ENCODE results near the gene ZFAND3. TPM values are rescaled to one million over a fixed set of nuclear protein-coding genes. Genes with fewer than 3 reads are reported as not detected.
"Not testable (repeated sequence)": the region's sequence is repeated elsewhere in the genome, so short reads cannot be mapped to it uniquely, and the experiment has no call there.

ZFAND3 gene
- total RNA-seq, 1 donor from 2014 or later, result 62.2 TPM

- DNase-seq (ENCODE audit: low read depth), result no peak
Observed at GRCh38 chr6:37865504-37865903, 46.0 kb downstream of the ZFAND3 start.

GRCh38 chr6:37866590-37867507 lies 47.3 kb downstream of the ZFAND3 start:
- no peak for DNase-seq (ENCODE audit: low read depth)

GRCh38 chr6:37867756-37868446 lies 48.4 kb downstream of the ZFAND3 start:
- no peak for DNase-seq (ENCODE audit: low read depth)

- peak; percentile 84 for DNase-seq (ENCODE audit: low read depth)
Observed at GRCh38 chr6:37868447-37868825, 48.9 kb downstream of the ZFAND3 start.

GRCh38 chr6:37871616-37872372 lies 52.3 kb downstream of the ZFAND3 start:
- DNase-seq (ENCODE audit: low read depth), result no peak

GRCh38 chr6:37872373-37872745 lies 52.8 kb downstream of the ZFAND3 start:
- DNase-seq (ENCODE audit: low read depth), result no peak

- no peak for DNase-seq (ENCODE audit: low read depth)
Observed at GRCh38 chr6:37874726-37875125, 55.2 kb downstream of the ZFAND3 start.

- no peak for DNase-seq (ENCODE audit: low read depth)
Observed at GRCh38 chr6:37875561-37876309, 56.2 kb downstream of the ZFAND3 start.

GRCh38 chr6:37876843-37877242 lies 57.3 kb downstream of the ZFAND3 start:
- DNase-seq (ENCODE audit: low read depth), result no peak

GRCh38 chr6:37877373-37878149 lies 58.0 kb downstream of the ZFAND3 start:
- no peak for DNase-seq (ENCODE audit: low read depth)

GRCh38 chr6:37878150-37878710 lies 58.7 kb downstream of the ZFAND3 start:
- DNase-seq (ENCODE audit: low read depth), result no peak

GRCh38 chr6:37880602-37881001 lies 61.1 kb downstream of the ZFAND3 start:
- not testable (repeated sequence) for DNase-seq (ENCODE audit: low read depth)

- no peak for DNase-seq (ENCODE audit: low read depth)
Observed at GRCh38 chr6:37882292-37882691, 62.8 kb downstream of the ZFAND3 start.

- DNase-seq (ENCODE audit: low read depth), result peak; percentile 87
Observed at GRCh38 chr6:37882724-37883413, 63.3 kb downstream of the ZFAND3 start.

- DNase-seq (ENCODE audit: low read depth), result no peak
Observed at GRCh38 chr6:37884548-37884947, 65.0 kb downstream of the ZFAND3 start.

- DNase-seq (ENCODE audit: low read depth), result no peak
Observed at GRCh38 chr6:37889051-37889450, 69.5 kb downstream of the ZFAND3 start.

GRCh38 chr6:37889486-37889885 lies 70.0 kb downstream of the ZFAND3 start:
- peak; percentile 18 for DNase-seq (ENCODE audit: low read depth)

GRCh38 chr6:37891072-37891471 lies 71.5 kb downstream of the ZFAND3 start:
- no peak for DNase-seq (ENCODE audit: low read depth)

GRCh38 chr6:37893257-37893656 lies 73.7 kb downstream of the ZFAND3 start:
- DNase-seq (ENCODE audit: low read depth), result no peak

- DNase-seq (ENCODE audit: low read depth), result not testable (repeated sequence)
Observed at GRCh38 chr6:37893734-37894133, 74.2 kb downstream of the ZFAND3 start.

Data from renal cortical epithelial cell (primary cell).